H1 (cell line): ENCODE results near the gene VWA3B.

Experiments
- ATF2 ChIP-seq: IDR thresholded peaks from 2 replicates; pipeline ENCODE4 v1.6.1; 2012; ENCODE audit warnings: low read length, inconsistent platforms
- CHD2 ChIP-seq: IDR thresholded peaks from 2 replicates; pipeline ENCODE4 v1.6.1; 2012; ENCODE audit warnings: low read length, improper control_type of control experiment
- CREB1 ChIP-seq: IDR thresholded peaks from 2 replicates; pipeline ENCODE4 v1.6.1; 2012; ENCODE audit warnings: inconsistent platforms
- CTCF ChIP-seq, 3 experiments: IDR thresholded peaks; 1 replicate in 2 of 3; 2 replicates in 1 of 3; pipeline versions ENCODE4 v1.5.1 to v1.6.1; 2011; ENCODE audit warnings: low read length in 3 of 3, mild to moderate bottlenecking in 3 of 3, inconsistent platforms in 2 of 3, low read depth in 1 of 3, moderate library complexity in 1 of 3; ENCODE audit not compliant: insufficient read depth in 1 of 3; ENCODE audit errors: control extremely low read depth in 1 of 3
- EP300 ChIP-seq, 2 experiments: IDR thresholded peaks; 1 replicate in 1 of 2; 2 replicates in 1 of 2; pipeline ENCODE4 v1.6.1; 2011 to 2012; ENCODE audit warnings: low read depth in 2 of 2, low read length in 2 of 2, mild to moderate bottlenecking in 2 of 2, borderline replicate concordance in 1 of 2, inconsistent platforms in 1 of 2, moderate library complexity in 1 of 2
- HDAC2 ChIP-seq, 2 experiments: fragments of 300-600 bp in 1 of 2; sonication (generic) in 1 of 2; IDR thresholded peaks; 2 replicates each; pipeline ENCODE4 v1.6.1; 2011 to 2012; ENCODE audit warnings: low read depth in 2 of 2, low read length in 2 of 2, mild to moderate bottlenecking in 2 of 2, moderate library complexity in 2 of 2, borderline replicate concordance in 1 of 2, inconsistent platforms in 1 of 2
- POLR2AphosphoS5 ChIP-seq: IDR thresholded peaks from 2 replicates; pipeline ENCODE4 v1.6.1; 2011; ENCODE audit warnings: low read depth, low read length
- POU5F1 ChIP-seq: IDR thresholded peaks from 2 replicates; pipeline ENCODE4 v1.6.1; 2011; ENCODE audit warnings: low read depth, mild to moderate bottlenecking, low read length, moderate library complexity
- SIN3A ChIP-seq, 2 experiments: IDR thresholded peaks in 1 of 2; conservative IDR thresholded peaks in 1 of 2; 2 replicates each; pipeline ENCODE4 v1.6.1; 2011 to 2012; ENCODE audit warnings: low read length in 2 of 2, improper control_type of control experiment in 1 of 2, low read depth in 1 of 2, mild to moderate bottlenecking in 1 of 2
- SUZ12 ChIP-seq: fragments of 200-600 bp; sonication (generic); IDR thresholded peaks from 2 replicates; pipeline ENCODE4 v1.6.1; 2012; ENCODE audit warnings: mild to moderate bottlenecking, inconsistent platforms, low read length, moderate library complexity, mixed read lengths
- TAF1 ChIP-seq: IDR thresholded peaks from 2 replicates; pipeline ENCODE4 v1.6.1; 2011; ENCODE audit warnings: mild to moderate bottlenecking, low read depth, low read length
- TBP ChIP-seq: IDR thresholded peaks from 2 replicates; pipeline ENCODE4 v1.6.1; 2011; ENCODE audit warnings: low read depth, low read length, improper control_type of control experiment
- YY1 ChIP-seq: IDR thresholded peaks from 2 replicates; pipeline ENCODE4 v1.6.1; 2011; ENCODE audit warnings: low read depth, mild to moderate bottlenecking, low read length

- TF ChIP-seq CTCF (IDR thresholded peaks at IDR 0.05; ENCODE audit: control extremely low read depth in 1 of 3, insufficient read depth in 1 of 3, low read depth in 1 of 3, low read length in 3 of 3) = no peak
- TF ChIP-seq EP300 (IDR thresholded peaks at IDR 0.05; ENCODE audit: borderline replicate concordance in 1 of 2, low read depth in 2 of 2, low read length in 2 of 2) = no peak
- no peak for TF ChIP-seq ATF2
- no peak for TF ChIP-seq SIN3A (conservative IDR thresholded peaks at IDR 0.05 in 1 of 2, IDR thresholded peaks at IDR 0.05 in 1 of 2; ENCODE audit: low read depth in 1 of 2, low read length in 2 of 2)
- no peak for TF ChIP-seq POLR2AphosphoS5
- TF ChIP-seq SUZ12 = no peak
- TF ChIP-seq YY1 = no peak
- TF ChIP-seq CREB1 = no peak
- TF ChIP-seq HDAC2 (IDR thresholded peaks at IDR 0.05; ENCODE audit: borderline replicate concordance in 1 of 2, low read depth in 2 of 2, low read length in 2 of 2) = no peak
- TF ChIP-seq TBP = no peak
- TF ChIP-seq POU5F1 = no peak
- TF ChIP-seq TAF1 = no peak
- TF ChIP-seq CHD2 = no peak
Measured at GRCh38 chr2:98155716-98156115, 68.7 kb downstream of the VWA3B start.
